HepG2 (cell line): ENCODE data around the gene SLC50A1. TPM values are rescaled to one million over a fixed set of nuclear protein-coding genes. Genes with fewer than 3 reads are reported as not detected.
"Not testable (repeated sequence)": the region's sequence is repeated elsewhere in the genome, so short reads cannot be mapped to it uniquely, and the experiment has no call there.

Experiments used
- ATAC-seq: fragments of 200-7000 bp; cut with Tn5 transposase; 3 replicates; pipeline ENCODE4 v1.9.1; 2020; ENCODE audit warnings: mild to moderate bottlenecking, moderate library complexity
- BruUV-seq: library from RNA; stranded (reverse); fragments of 400-500 nt; replicated peaks from 2 replicates; lab custom pipeline; 2021; lab: Mats Ljungman, UMichigan
- CTCF ChIA-PET: fragments of 300-600 bp; formaldehyde crosslinking; extraction: SDS; loops from one replicate; lab custom pipeline; 2021; ENCODE audit warnings: low total read pairs, inconsistent platforms, low intra/inter-chr PET ratio; lab: Yijun Ruan, JAX
- POLR2A ChIA-PET: fragments of 350-600 bp; sonication (Branson Sonifier 250); formaldehyde crosslinking; loops from one replicate; lab custom pipeline; 2020; ENCODE audit warnings: antibody characterized with exemption, inconsistent platforms; lab: Yijun Ruan, JAX
- DNase-seq: peaks from one replicate; pipeline ENCODE4 v3.0.0-alpha.2; 2015; ENCODE audit warnings: low spot score
- FAIRE-seq: peaks from 3 replicates; lab custom pipeline; 2011; peaks lifted over from hg19 to GRCh38; lab: Jason Lieb, UNC
- H2AFZ ChIP-seq: one replicate; pipeline ENCODE4 v1.6.1; 2011; ENCODE audit warnings: low read length, inconsistent platforms
- H3K27ac ChIP-seq: fragments of 300-600 bp; 3 replicates; pipeline ENCODE4 v1.8.0; 2011; ENCODE audit warnings: mixed run types, mild to moderate bottlenecking, mixed read lengths, low read length, inconsistent platforms; ENCODE audit not compliant: insufficient read depth; ENCODE audit errors: extremely low read length
- H3K27me3 ChIP-seq, 2 experiments: fragments of 200-600 bp in 1 of 2; 2 replicates in 1 of 2; 3 replicates in 1 of 2; pipeline versions ENCODE4 v1.6.0 to v1.8.0; 2011; ENCODE audit warnings: low read length in 2 of 2, mild to moderate bottlenecking in 2 of 2, moderate library complexity in 2 of 2, inconsistent platforms in 1 of 2; ENCODE audit not compliant: insufficient read depth in 2 of 2, control insufficient read depth in 1 of 2
- H3K36me3 ChIP-seq, 2 experiments: fragments of 200-600 bp in 1 of 2; replicated peaks in 1 of 2; 2 replicates in 1 of 2; 3 replicates in 1 of 2; pipeline versions ENCODE4 v1.5.1 to v1.8.0; 2011; ENCODE audit warnings: low read length in 2 of 2, inconsistent platforms in 1 of 2; ENCODE audit not compliant: insufficient read depth in 2 of 2, control insufficient read depth in 1 of 2
- H3K4me1 ChIP-seq: 2 replicates; pipeline ENCODE4 v1.5.1; 2012; ENCODE audit warnings: low read length, inconsistent platforms; ENCODE audit not compliant: insufficient read depth
- H3K4me2 ChIP-seq: 2 replicates; pipeline ENCODE4 v1.6.0; 2011; ENCODE audit warnings: low read depth, low read length, inconsistent platforms
- H3K4me3 ChIP-seq, 3 experiments: fragments of 200-600 bp in 1 of 3; sonication (generic), shearing (Covaris generic) in 1 of 3; replicated peaks in 1 of 3; 2 replicates each; pipeline ENCODE4 v1.5.1; 2011 to 2016; ENCODE audit warnings: low read length in 3 of 3, inconsistent platforms in 2 of 3, low read depth in 2 of 3, mild to moderate bottlenecking in 2 of 3, control low read depth in 1 of 3, mixed read lengths in 1 of 3; ENCODE audit not compliant: insufficient read depth in 1 of 3
- H3K79me2 ChIP-seq: one replicate; pipeline ENCODE4 v1.6.1; 2011; ENCODE audit warnings: low read length, inconsistent platforms; ENCODE audit not compliant: insufficient read depth
- H3K9ac ChIP-seq: 2 replicates; pipeline ENCODE4 v1.6.0; 2011; ENCODE audit warnings: mild to moderate bottlenecking, low read depth, low read length, inconsistent platforms; ENCODE audit not compliant: insufficient read depth
- H3K9me3 ChIP-seq: 2 replicates; pipeline ENCODE4 v1.5.1; 2012; ENCODE audit warnings: mild to moderate bottlenecking, low read length
- H4K20me1 ChIP-seq: 2 replicates; pipeline ENCODE4 v1.6.0; 2011; ENCODE audit warnings: inconsistent platforms, mild to moderate bottlenecking, low read length, moderate library complexity; ENCODE audit not compliant: insufficient read depth
- GTF3A ChIP-seq: sonication (generic); formaldehyde crosslinking; conservative IDR thresholded peaks from 2 replicates; pipeline ENCODE4 v1.4.0; 2020; ENCODE audit warnings: mild to moderate bottlenecking, missing genetic modification reagents
- MAFK ChIP-seq, 2 experiments: IDR thresholded peaks in 1 of 2; conservative IDR thresholded peaks in 1 of 2; 2 replicates each; pipeline ENCODE4 v1.6.1; 2011; ENCODE audit warnings: improper control_type of control experiment in 2 of 2, low read length in 2 of 2
- WGBS: methylation state at CpG from one replicate; pipeline ENCODE4 v1.1.6; 2017; ENCODE audit warnings: low lambda C conversion rate; 5-methylcytosine and 5-hydroxymethylcytosine counted together
- in situ Hi-C: cut with HindIII; loops from 2 replicates; pipeline ENCODE4 v1.10.0; 2017; ENCODE audit warnings: low pct_unique_long_range_greater_than_20kb; ENCODE audit not compliant: extremely low pct_ligation_motif_present
- intact Hi-C: fragments of 100-400 bp; cut with micrococcal nuclease; formaldehyde crosslinking; loops from one replicate; pipeline ENCODE4 v1.10.0; 2022; ENCODE audit not compliant: unreplicated experiment
- polyA plus RNA-seq, 8 experiments: library from polyadenylated mRNA; depleted of rRNA in 3 of 8; stranded (reverse) in 7 of 8; unstranded in 1 of 8; fragments of >200 nt; fragmentation: Illumina TruSeq in 4 of 8; extraction: Trizol in 4 of 8; gene quantifications; 2 replicates each; pipeline versions ENCODE4 v1.2.1 to v1.2.3, GENCODE V29; 2011 to 2016; ENCODE audit warnings: low read depth in 4 of 8, missing spikeins in 1 of 8, mixed read lengths in 1 of 8; ENCODE audit not compliant: insufficient read depth in 1 of 8
- total RNA-seq, 5 experiments: library from RNA; depleted of rRNA; stranded (reverse); fragments of >200 nt; fragmentation: Illumina TruSeq; extraction: Trizol; gene quantifications; 2 replicates each; pipeline ENCODE4 v1.2.3, GENCODE V29; 2016; ENCODE audit warnings: low read depth in 1 of 5
- TF ChIP-seq, protein P1 (sequence below): sonication (generic); formaldehyde crosslinking; IDR thresholded peaks from 2 replicates; pipeline ENCODE4 v1.4.0; 2020; ENCODE audit warnings: missing genetic modification reagents

Gene SLC50A1
- total and polyA plus RNA-seq, 2 of the 13 experiments (the other 11 are each of a cell fraction or from before 2014, with no cell fraction given) = 22.5 to 46.8 TPM

DNA sequence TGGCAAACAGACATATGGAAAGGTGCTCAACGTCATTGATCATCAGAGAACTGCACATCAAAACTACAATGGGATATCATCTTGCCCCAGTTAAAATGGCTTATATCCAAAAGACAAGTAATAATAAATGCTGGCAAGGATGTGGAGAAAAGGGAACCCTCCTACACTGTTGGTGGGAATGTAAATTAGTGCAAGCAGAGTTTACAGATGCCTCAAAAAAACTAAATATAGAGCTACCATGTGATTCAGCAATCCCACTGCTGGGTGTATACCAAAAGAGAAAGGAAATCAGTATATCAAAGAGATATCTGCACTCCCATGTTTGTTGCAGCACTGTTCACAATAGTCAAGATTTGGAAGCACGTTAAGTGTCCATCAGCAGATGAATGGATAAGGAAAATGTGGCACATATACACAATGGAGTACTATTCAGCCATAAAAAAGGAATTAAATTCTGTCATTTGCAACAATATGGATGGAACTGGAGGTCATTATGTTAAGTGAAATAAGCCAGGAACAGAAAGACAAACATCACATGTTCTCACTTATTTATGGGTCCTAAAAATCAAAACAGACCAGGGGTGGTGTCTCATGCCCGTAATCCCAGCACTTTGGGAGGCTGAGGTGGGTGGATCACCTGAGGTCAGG lies 20.5 kb downstream of the SLC50A1 start:
- H3K27ac ChIP-seq, intact Hi-C loops, H3K27me3 ChIP-seq, BruUV-seq, H3K79me2 ChIP-seq, H3K9me3 ChIP-seq, ATAC-seq, H3K4me3 ChIP-seq, H3K9ac ChIP-seq, in situ Hi-C loops, FAIRE-seq, CTCF ChIA-PET, DNase-seq, H3K4me2 ChIP-seq, H4K20me1 ChIP-seq, H2AFZ ChIP-seq, H3K36me3 ChIP-seq: not testable (repeated sequence)
- H3K4me1 ChIP-seq = peaks cover 17% of the 10 kb centered on the region
- POLR2A ChIA-PET = interaction anchor here (0.6 kb wide), 1 partner anchor 27 kb away, joined by 3 read pairs; no protein-coding TSS in a partner anchor
- 18% methylated on average over 3 of the region's 3 CpGs for WGBS

DNA sequence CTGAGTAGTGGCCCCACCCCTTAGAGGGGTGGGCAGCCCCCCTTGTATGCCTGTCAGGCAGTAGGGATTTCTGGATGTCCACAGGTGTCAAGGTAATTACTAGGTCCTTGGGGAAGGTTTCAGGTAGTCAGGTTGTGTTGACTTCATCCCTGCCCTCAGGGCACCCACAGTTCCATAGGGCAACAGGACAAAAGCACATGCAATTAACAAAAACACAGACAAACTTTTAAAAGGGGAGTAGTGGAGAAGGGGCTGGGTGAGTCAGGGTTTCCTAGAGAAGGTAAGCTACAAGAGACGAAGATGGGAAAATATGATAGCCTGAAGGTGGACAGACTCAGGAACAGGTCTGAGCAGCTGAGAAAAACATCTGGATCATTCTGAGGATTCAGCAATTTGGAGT lies 23.3 kb downstream of the SLC50A1 start:
- no TSS peak for BruUV-seq
- ChIA-PET POLR2A (no interaction called here), CTCF (no interaction called here)
- Histone ChIP-seq H3K4me3 (no peak overlapping the region), H3K27me3 (no peaks in the 10 kb centered on the region; a peak in 1 of 5 replicates), H2AFZ (no peak overlapping the region), H3K79me2 (no peaks in the 10 kb centered on the region), H3K9ac (no peak overlapping the region), H3K4me1 (peaks cover 17% of the 10 kb centered on the region), H3K36me3 (no peaks in the 10 kb centered on the region), H3K27ac (no peak overlapping the region), H3K4me2 (no peak overlapping the region; the same call in 1 of the 2 replicates), H4K20me1 (no peaks in the 10 kb centered on the region), H3K9me3 (no peaks in the 10 kb centered on the region)
- FAIRE-seq = no peak
- TF ChIP-seq MAFK (conservative IDR thresholded peaks at IDR 0.05 in 1 of 2, IDR thresholded peaks at IDR 0.05 in 1 of 2; ENCODE audit: low read length in 2 of 2) (0 out of 4 replicates have a peak, but pooled peaks of 1 of the 2 experiments have one; percentile 5), GTF3A (CRISPR knock-in tag) (no peak)
- TF ChIP-seq, protein P1, sequence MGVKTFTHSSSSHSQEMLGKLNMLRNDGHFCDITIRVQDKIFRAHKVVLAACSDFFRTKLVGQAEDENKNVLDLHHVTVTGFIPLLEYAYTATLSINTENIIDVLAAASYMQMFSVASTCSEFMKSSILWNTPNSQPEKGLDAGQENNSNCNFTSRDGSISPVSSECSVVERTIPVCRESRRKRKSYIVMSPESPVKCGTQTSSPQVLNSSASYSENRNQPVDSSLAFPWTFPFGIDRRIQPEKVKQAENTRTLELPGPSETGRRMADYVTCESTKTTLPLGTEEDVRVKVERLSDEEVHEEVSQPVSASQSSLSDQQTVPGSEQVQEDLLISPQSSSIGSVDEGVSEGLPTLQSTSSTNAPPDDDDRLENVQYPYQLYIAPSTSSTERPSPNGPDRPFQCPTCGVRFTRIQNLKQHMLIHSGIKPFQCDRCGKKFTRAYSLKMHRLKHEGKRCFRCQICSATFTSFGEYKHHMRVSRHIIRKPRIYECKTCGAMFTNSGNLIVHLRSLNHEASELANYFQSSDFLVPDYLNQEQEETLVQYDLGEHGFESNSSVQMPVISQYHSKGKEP = no peak
- WGBS = 0% methylated on average over 1 of the region's 1 CpG
- no peak for DNase-seq
- in situ Hi-C loops = no loop called here
- intact Hi-C loops = no loop called here
- no peak for ATAC-seq
